Measurements from ENCODE around the gene GPR108. TPM values are rescaled to one million over a fixed set of nuclear protein-coding genes. Genes with fewer than 3 reads are reported as not detected.

GPR108 gene
- total and polyA plus RNA-seq, 2 of the 13 experiments (the other 11 are each of a cell fraction or from before 2014, with no cell fraction given), result 36.4 to 63.0 TPM

DNA sequence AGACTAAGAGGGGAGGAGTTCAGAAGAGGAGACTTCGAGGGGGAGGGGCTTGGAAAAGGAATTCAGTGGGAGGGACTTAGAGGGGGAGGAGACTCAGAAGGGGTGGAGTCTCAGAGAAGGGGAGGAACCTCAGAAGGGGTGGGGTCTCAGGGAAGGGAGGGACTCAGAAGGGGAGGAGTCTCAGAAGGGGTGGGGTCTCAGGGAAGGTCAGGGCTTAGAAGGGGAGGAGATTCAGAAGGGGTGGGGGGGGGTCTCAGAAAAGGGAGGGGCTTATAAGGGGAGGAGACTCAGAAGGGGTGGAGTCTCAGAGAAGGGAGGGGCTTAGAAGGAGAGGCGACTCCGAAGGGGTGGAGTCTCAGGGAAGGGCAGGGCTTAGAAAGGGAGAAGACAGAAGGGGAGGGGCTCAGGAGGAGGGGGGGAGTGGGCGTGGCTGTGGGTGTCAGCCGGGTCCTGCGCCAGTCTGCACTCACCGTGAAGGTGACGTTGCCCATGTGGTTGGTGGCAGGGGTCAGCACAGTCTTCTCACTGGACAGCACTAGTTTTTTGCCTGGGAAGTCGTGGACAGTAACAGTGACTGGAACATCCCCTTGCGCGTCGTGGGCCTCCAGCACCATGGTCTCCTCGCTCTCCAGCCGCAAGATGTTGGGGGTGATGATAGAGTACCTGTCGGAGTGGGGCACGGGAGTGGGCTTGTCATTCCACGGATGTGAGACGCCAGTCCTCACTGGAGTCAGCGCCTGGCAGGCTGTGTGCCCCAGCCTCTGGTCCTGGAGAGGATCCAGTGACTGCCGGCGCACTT, 18.4 kb downstream of the GPR108 start (continued):
- TF ChIP-seq ZFP37 (CRISPR knock-in tag; IDR thresholded peaks at IDR 0.05; ENCODE audit: borderline replicate concordance) (peak; percentile 73; the same call in 1 of the 2 replicates), PATZ1 (CRISPR knock-in tag; IDR thresholded peaks at IDR 0.05) (peak; percentile 69), HOXA3 (CRISPR knock-in tag; IDR thresholded peaks at IDR 0.05) (peak; percentile 54), ZNF550 (CRISPR knock-in tag; IDR thresholded peaks at IDR 0.05; ENCODE audit: borderline replicate concordance) (no peak), ZSCAN21 (CRISPR knock-in tag; IDR thresholded peaks at IDR 0.05; ENCODE audit: borderline replicate concordance) (peak; percentile 75; the same call in 1 of the 2 replicates), ZMAT3 (CRISPR knock-in tag; conservative IDR thresholded peaks at IDR 0.05) (0 out of 2 replicates have a peak, but pooled peaks have one; percentile 55), ZNF605 (CRISPR knock-in tag; IDR thresholded peaks at IDR 0.05) (peak; percentile 84), PAF1 (CRISPR knock-in tag; IDR thresholded peaks at IDR 0.05) (peak; percentile 96; the same call in 1 of the 2 replicates), ZNF639 (CRISPR knock-in tag; conservative IDR thresholded peaks at IDR 0.05) (0 out of 2 replicates have a peak, but pooled peaks have one; percentile 41), SMAD1 (CRISPR knock-in tag; IDR thresholded peaks at IDR 0.05; ENCODE audit: borderline replicate concordance, low read depth) (peak; percentile 39; the same call in 1 of the 2 replicates), ZSCAN20 (CRISPR knock-in tag; IDR thresholded peaks at IDR 0.05; ENCODE audit: borderline replicate concordance) (no peak), PPARG (CRISPR knock-in tag; conservative IDR thresholded peaks at IDR 0.05) (no peak)
- TF ChIP-seq, protein P1, sequence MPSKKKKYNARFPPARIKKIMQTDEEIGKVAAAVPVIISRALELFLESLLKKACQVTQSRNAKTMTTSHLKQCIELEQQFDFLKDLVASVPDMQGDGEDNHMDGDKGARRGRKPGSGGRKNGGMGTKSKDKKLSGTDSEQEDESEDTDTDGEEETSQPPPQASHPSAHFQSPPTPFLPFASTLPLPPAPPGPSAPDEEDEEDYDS (CRISPR knock-in tag; IDR thresholded peaks at IDR 0.05), result peak; percentile 60
- TF ChIP-seq, protein P2, sequence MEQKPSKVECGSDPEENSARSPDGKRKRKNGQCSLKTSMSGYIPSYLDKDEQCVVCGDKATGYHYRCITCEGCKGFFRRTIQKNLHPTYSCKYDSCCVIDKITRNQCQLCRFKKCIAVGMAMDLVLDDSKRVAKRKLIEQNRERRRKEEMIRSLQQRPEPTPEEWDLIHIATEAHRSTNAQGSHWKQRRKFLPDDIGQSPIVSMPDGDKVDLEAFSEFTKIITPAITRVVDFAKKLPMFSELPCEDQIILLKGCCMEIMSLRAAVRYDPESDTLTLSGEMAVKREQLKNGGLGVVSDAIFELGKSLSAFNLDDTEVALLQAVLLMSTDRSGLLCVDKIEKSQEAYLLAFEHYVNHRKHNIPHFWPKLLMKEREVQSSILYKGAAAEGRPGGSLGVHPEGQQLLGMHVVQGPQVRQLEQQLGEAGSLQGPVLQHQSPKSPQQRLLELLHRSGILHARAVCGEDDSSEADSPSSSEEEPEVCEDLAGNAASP (CRISPR knock-in tag; IDR thresholded peaks at IDR 0.05; ENCODE audit: borderline replicate concordance), result peak; percentile 11; the same call in 1 of the 2 replicates
